HEK293 (cell line): Measurements from ENCODE around the gene CCDC146.

Experiments used
- CTCF ChIA-PET: fragments of 350-600 bp; formaldehyde crosslinking; extraction: SDS; loops from one replicate; lab custom pipeline; 2021; ENCODE audit warnings: antibody characterized with exemption; lab: Yijun Ruan, JAX
- POLR2A ChIA-PET: fragments of 300-600 bp; formaldehyde crosslinking; extraction: SDS; loops from one replicate; lab custom pipeline; 2020; ENCODE audit warnings: antibody characterized with exemption, inconsistent platforms; lab: Yijun Ruan, JAX
- H3K27ac ChIP-seq: fragments of 200-500 bp; sonication (Bioruptor generic); 2 replicates; pipeline ENCODE4 v1.5.1; 2014; ENCODE audit warnings: low read depth, low read length, control low read depth, inconsistent platforms; ENCODE audit errors: extremely low read depth
- H3K36me3 ChIP-seq, 2 experiments: fragments of 200-500 bp in 1 of 2; sonication (Bioruptor generic) in 1 of 2; 1 replicate in 1 of 2; 2 replicates in 1 of 2; pipeline ENCODE4 v1.5.1; 2014 to 2017; ENCODE audit warnings: inconsistent platforms in 2 of 2, low read length in 2 of 2; ENCODE audit not compliant: control insufficient read depth in 2 of 2, insufficient read depth in 1 of 2
- H3K4me1 ChIP-seq: fragments of 200-500 bp; sonication (Bioruptor generic); 2 replicates; pipeline ENCODE4 v1.5.1; 2014; ENCODE audit warnings: mild to moderate bottlenecking, low read length, inconsistent platforms; ENCODE audit not compliant: control insufficient read depth, insufficient read depth
- H3K4me3 ChIP-seq: 2 replicates; pipeline ENCODE4 v1.5.1; 2011; ENCODE audit warnings: low read depth, mild to moderate bottlenecking, control low read depth, low read length, moderate library complexity
- H3K9me3 ChIP-seq: fragments of 200-500 bp; sonication (Bioruptor generic); 2 replicates; pipeline ENCODE4 v1.5.1; 2014; ENCODE audit warnings: low read depth, low read length, inconsistent platforms; ENCODE audit not compliant: control insufficient read depth, insufficient read depth
- EGR2 ChIP-seq: fragments of 450-650 bp; formaldehyde crosslinking; IDR thresholded peaks from 2 replicates; pipeline ENCODE4 v1.5.1; 2016; ENCODE audit warnings: low read depth, missing biosample characterization, missing genetic modification characterization
- ELK4 ChIP-seq: IDR thresholded peaks from 2 replicates; pipeline ENCODE4 v1.6.1; 2011; ENCODE audit warnings: mild to moderate bottlenecking, low read depth, low read length, borderline replicate concordance
- HOXD13 ChIP-seq: sonication (generic); formaldehyde crosslinking; IDR thresholded peaks from 2 replicates; pipeline ENCODE4 v1.8.0; 2022; ENCODE audit warnings: missing genetic modification reagents, borderline replicate concordance
- KLF16 ChIP-seq: fragments of 450-650 bp; formaldehyde crosslinking; IDR thresholded peaks from 2 replicates; pipeline ENCODE4 v1.5.1; 2017; ENCODE audit warnings: missing biosample characterization, missing genetic modification characterization
- KLF8 ChIP-seq: fragments of 450-650 bp; formaldehyde crosslinking; IDR thresholded peaks from 2 replicates; pipeline ENCODE4 v1.5.1; 2016; ENCODE audit warnings: missing biosample characterization, missing genetic modification characterization
- SETDB1 ChIP-seq: IDR thresholded peaks from one replicate; pipeline ENCODE4 v1.6.1; 2017; ENCODE audit warnings: mild to moderate bottlenecking, low read length, moderate library complexity, mixed read lengths; ENCODE audit not compliant: insufficient read length
- SP7 ChIP-seq: fragments of 450-650 bp; formaldehyde crosslinking; IDR thresholded peaks from 2 replicates; pipeline ENCODE4 v1.5.1; 2016; ENCODE audit warnings: missing biosample characterization, missing genetic modification characterization
- ZBTB8A ChIP-seq: fragments of 450-650 bp; formaldehyde crosslinking; IDR thresholded peaks from 2 replicates; pipeline ENCODE4 v1.5.1; 2016; ENCODE audit warnings: missing biosample characterization, missing genetic modification characterization
- ZNF114 ChIP-seq: fragments of 450-650 bp; formaldehyde crosslinking; IDR thresholded peaks from 2 replicates; pipeline ENCODE4 v1.5.0; 2017; ENCODE audit warnings: missing biosample characterization, missing genetic modification characterization
- ZNF140 ChIP-seq: fragments of 450-650 bp; formaldehyde crosslinking; IDR thresholded peaks from 2 replicates; pipeline ENCODE4 v1.5.1; 2016; ENCODE audit warnings: missing biosample characterization, missing genetic modification characterization
- ZNF155 ChIP-seq: fragments of 450-650 bp; formaldehyde crosslinking; IDR thresholded peaks from 2 replicates; pipeline ENCODE4 v1.5.1; 2016; ENCODE audit warnings: missing biosample characterization, missing genetic modification characterization
- ZNF157 ChIP-seq: fragments of 450-650 bp; formaldehyde crosslinking; IDR thresholded peaks from 2 replicates; pipeline ENCODE4 v1.5.1; 2016; ENCODE audit warnings: missing biosample characterization, missing genetic modification characterization
- ZNF23 ChIP-seq: fragments of 450-650 bp; formaldehyde crosslinking; IDR thresholded peaks from 2 replicates; pipeline ENCODE4 v1.5.1; 2016; ENCODE audit warnings: missing biosample characterization, missing genetic modification characterization, borderline replicate concordance
- ZNF473 ChIP-seq: fragments of 450-650 bp; formaldehyde crosslinking; IDR thresholded peaks from 2 replicates; pipeline ENCODE4 v1.5.1; 2017; ENCODE audit warnings: missing biosample characterization, missing genetic modification characterization
- ZNF488 ChIP-seq: fragments of 450-650 bp; formaldehyde crosslinking; IDR thresholded peaks from 2 replicates; pipeline ENCODE4 v1.5.1; 2016; ENCODE audit warnings: missing biosample characterization, missing genetic modification characterization
- ZNF529 ChIP-seq: fragments of 450-650 bp; formaldehyde crosslinking; IDR thresholded peaks from 2 replicates; pipeline ENCODE4 v1.5.1; 2017; ENCODE audit warnings: missing genetic modification characterization, missing biosample characterization; ENCODE audit not compliant: insufficient replicate concordance
- ZNF544 ChIP-seq: fragments of 450-650 bp; formaldehyde crosslinking; IDR thresholded peaks from 2 replicates; pipeline ENCODE4 v1.5.0; 2017; ENCODE audit warnings: missing biosample characterization, missing genetic modification characterization
- ZNF561 ChIP-seq: fragments of 450-650 bp; IDR thresholded peaks from 2 replicates; pipeline ENCODE4 v1.5.1; 2018; ENCODE audit warnings: missing biosample characterization, missing genetic modification characterization, borderline replicate concordance
- ZNF654 ChIP-seq: fragments of 450-650 bp; formaldehyde crosslinking; IDR thresholded peaks from 2 replicates; pipeline ENCODE4 v1.5.1; 2016; ENCODE audit warnings: low read depth, missing biosample characterization, missing genetic modification characterization
- ZNF670 ChIP-seq: fragments of 450-650 bp; formaldehyde crosslinking; IDR thresholded peaks from 2 replicates; pipeline ENCODE4 v1.5.1; 2016; ENCODE audit warnings: missing biosample characterization, missing genetic modification characterization, low read depth
- ZNF692 ChIP-seq: fragments of 450-650 bp; formaldehyde crosslinking; IDR thresholded peaks from 2 replicates; pipeline ENCODE4 v1.5.1; 2016; ENCODE audit warnings: missing biosample characterization, missing genetic modification characterization
- ZNF830 ChIP-seq: fragments of 450-650 bp; IDR thresholded peaks from 2 replicates; pipeline ENCODE4 v1.5.0; 2018; ENCODE audit warnings: missing biosample characterization, missing genetic modification characterization, low read depth, mild to moderate bottlenecking, moderate library complexity
- ZNF837 ChIP-seq: fragments of 450-650 bp; formaldehyde crosslinking; IDR thresholded peaks from 2 replicates; pipeline ENCODE4 v1.5.1; 2016; ENCODE audit warnings: missing biosample characterization, missing genetic modification characterization
- ZNF843 ChIP-seq: fragments of 450-650 bp; formaldehyde crosslinking; IDR thresholded peaks from 2 replicates; pipeline ENCODE4 v1.5.1; 2016; ENCODE audit warnings: missing biosample characterization, missing genetic modification characterization
- TF ChIP-seq, protein P1 (sequence below): fragments of 450-650 bp; IDR thresholded peaks from 2 replicates; pipeline ENCODE4 v1.5.1; 2018; ENCODE audit warnings: missing biosample characterization, missing genetic modification characterization

The CCDC146 gene

GRCh38 chr7:77232467-77232866, 110.1 kb downstream of the CCDC146 start (continued):
- TF ChIP-seq ZNF140 (tag by site-specific recombination) (no peak), ZNF830 (no peak), SETDB1 (no peak), ZNF157 (tag by site-specific recombination) (no peak), KLF16 (tag by site-specific recombination) (no peak), ZNF837 (no peak)

DNA sequence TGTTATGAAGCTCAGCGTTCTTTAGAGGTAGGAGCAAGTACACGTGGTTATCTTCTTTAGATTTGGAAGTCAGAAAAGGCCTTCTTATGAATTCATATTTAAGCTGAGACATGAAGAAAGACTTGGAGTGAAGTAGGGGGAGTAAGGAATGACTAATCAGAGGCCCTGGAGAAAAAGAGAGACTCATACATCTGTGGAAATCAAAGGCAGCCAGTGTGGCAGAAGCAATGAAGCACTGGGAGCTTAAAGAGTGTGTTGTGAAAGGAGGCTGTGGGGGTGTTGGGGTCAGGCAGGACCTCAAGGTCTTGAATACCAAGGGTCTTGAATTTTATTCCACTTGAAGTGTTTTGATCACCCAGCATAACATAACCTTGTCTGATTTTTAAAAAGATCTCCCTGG, 112.9 kb downstream of the CCDC146 start:
- no peak overlapping the region for H3K27ac ChIP-seq
- ChIA-PET POLR2A (no interaction called here), CTCF (no interaction called here)
- no peaks in the 10 kb centered on the region for H3K36me3 ChIP-seq
- no peak overlapping the region for H3K4me3 ChIP-seq
- TF ChIP-seq ZNF488 (tag by site-specific recombination), result no peak
- TF ChIP-seq, protein P1, sequence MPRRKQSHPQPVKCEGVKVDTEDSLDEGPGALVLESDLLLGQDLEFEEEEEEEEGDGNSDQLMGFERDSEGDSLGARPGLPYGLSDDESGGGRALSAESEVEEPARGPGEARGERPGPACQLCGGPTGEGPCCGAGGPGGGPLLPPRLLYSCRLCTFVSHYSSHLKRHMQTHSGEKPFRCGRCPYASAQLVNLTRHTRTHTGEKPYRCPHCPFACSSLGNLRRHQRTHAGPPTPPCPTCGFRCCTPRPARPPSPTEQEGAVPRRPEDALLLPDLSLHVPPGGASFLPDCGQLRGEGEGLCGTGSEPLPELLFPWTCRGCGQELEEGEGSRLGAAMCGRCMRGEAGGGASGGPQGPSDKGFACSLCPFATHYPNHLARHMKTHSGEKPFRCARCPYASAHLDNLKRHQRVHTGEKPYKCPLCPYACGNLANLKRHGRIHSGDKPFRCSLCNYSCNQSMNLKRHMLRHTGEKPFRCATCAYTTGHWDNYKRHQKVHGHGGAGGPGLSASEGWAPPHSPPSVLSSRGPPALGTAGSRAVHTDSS (tag by site-specific recombination), result no peak
- no peak for TF ChIP-seq ZNF529 (tag by site-specific recombination)
- TF ChIP-seq EGR2 (tag by site-specific recombination), result no peak
- TF ChIP-seq ZNF155 (tag by site-specific recombination), result no peak
- TF ChIP-seq ZNF473 (tag by site-specific recombination), result no peak
- TF ChIP-seq ZNF23 (tag by site-specific recombination), result no peak
- TF ChIP-seq ZNF670 (tag by site-specific recombination), result no peak
- no peak for TF ChIP-seq ZNF544 (tag by site-specific recombination)
- no peak for TF ChIP-seq ZNF843
- TF ChIP-seq ZNF692 (tag by site-specific recombination), result no peak
- no peak for TF ChIP-seq ZNF654
- no peak for TF ChIP-seq ZBTB8A (tag by site-specific recombination)
- no peak for TF ChIP-seq KLF8 (tag by site-specific recombination)
- TF ChIP-seq ZNF114, result no peak
- no peak for TF ChIP-seq HOXD13 (CRISPR knock-in tag)
- TF ChIP-seq ZNF561 (tag by site-specific recombination), result no peak
- no peak for TF ChIP-seq ELK4
- no peak for TF ChIP-seq SP7 (tag by site-specific recombination)
- H3K9me3 ChIP-seq, result no peaks in the 10 kb centered on the region
- no peaks in the 10 kb centered on the region for H3K4me1 ChIP-seq
